Body of pancreas (tissue), 4 donors: ENCODE measurements around the gene C1QTNF3.

Source experiments
- CTCF ChIP-seq, 7 experiments: fragments of 450-650 bp in 4 of 7; fragments of 200-600 bp in 3 of 7; sonication (generic) in 3 of 7; IDR thresholded peaks; one replicate each; pipeline ENCODE4 v1.5.1; 2016 to 2019; ENCODE audit warnings: antibody characterized with exemption in 7 of 7
- POLR2A ChIP-seq, 3 donors: fragments of 450-650 bp; IDR thresholded peaks; one replicate each; pipeline ENCODE4 v1.6.1; 2016; ENCODE audit warnings: antibody characterized with exemption in 3 of 3, mild to moderate bottlenecking in 2 of 3

GRCh38 chr5:34040472-34040871 lies 2.5 kb downstream of the C1QTNF3 start:
- TF ChIP-seq POLR2A (IDR thresholded peaks at IDR 0.05), result no peak
- no peak for TF ChIP-seq CTCF (IDR thresholded peaks at IDR 0.05)
